Psoas muscle (tissue), 8 donors: ENCODE results near the gene RBM5. TPM values are rescaled to one million over a fixed set of nuclear protein-coding genes. Genes with fewer than 3 reads are reported as not detected.

Source experiments
- ATAC-seq, 4 donors: fragments of 200-7000 bp; cut with Tn5 transposase; one replicate each; pipeline ENCODE4 v1.9.1; 2020; ENCODE audit warnings: moderate library complexity in 3 of 4, mild to moderate bottlenecking in 2 of 4
- DNase-seq, 2 donors: peaks; one replicate each; pipeline ENCODE4 v3.0.0-alpha.2; 2020
- H3K27ac ChIP-seq: fragments of 200-600 bp; one replicate; pipeline ENCODE4 v1.8.0; 2022
- H3K27me3 ChIP-seq, 3 donors: fragments of 200-600 bp in 1 of 3; one replicate each; pipeline versions ENCODE4 v1.6.1 to v1.8.0; 2013 to 2022; ENCODE audit warnings: low read length in 2 of 3, mild to moderate bottlenecking in 2 of 3, moderate library complexity in 1 of 3; ENCODE audit not compliant: insufficient read depth in 3 of 3
- H3K36me3 ChIP-seq, 2 donors: fragments of 200-600 bp in 1 of 2; one replicate each; pipeline versions ENCODE4 v1.6.1 to v1.8.0; 2013 to 2022; ENCODE audit warnings: low read depth in 1 of 2, mild to moderate bottlenecking in 1 of 2, moderate library complexity in 1 of 2; ENCODE audit not compliant: insufficient read depth in 1 of 2
- H3K4me1 ChIP-seq: fragments of 200-600 bp; one replicate; pipeline ENCODE4 v1.8.0; 2022
- H3K4me3 ChIP-seq: fragments of 200-600 bp; one replicate; pipeline ENCODE4 v1.8.0; 2022; ENCODE audit warnings: mild to moderate bottlenecking
- H3K9me3 ChIP-seq: fragments of 200-600 bp; one replicate; pipeline ENCODE4 v1.8.0; 2022
- CTCF ChIP-seq: fragments of 200-600 bp; IDR thresholded peaks from one replicate; pipeline ENCODE4 v1.8.0; 2022; ENCODE audit warnings: antibody characterized with exemption
- WGBS, 3 donors: extraction: QIAGEN DNeasy Blood & Tissue Kit; methylation state at CpG; one replicate each; pipeline versions ENCODE4 v1.1.6 to v1.1.7; 2013; 5-methylcytosine and 5-hydroxymethylcytosine counted together
- intact Hi-C, 2 donors: fragments of 100-400 bp; cut with DNase I; formaldehyde crosslinking; loops; one replicate each; pipeline versions ENCODE4 v1.11.0 to v1.14.2; 2022
- polyA plus RNA-seq, 3 donors: library from polyadenylated mRNA; stranded (reverse); fragments of 200-250 nt; gene quantifications; one replicate each; pipeline ENCODE4 v1.2.3, GENCODE V29; 2013
- total RNA-seq, 4 donors: library from RNA; stranded (reverse); fragmentation: NEBNext Ultra II Directional in 2 of 4; extraction: Animal tissue kit (Norgen Biotek cat#: 25700) in 2 of 4; gene quantifications; one replicate each; pipeline versions ENCODE4 v1.2.1 to v1.2.4, GENCODE V29; 2021 to 2023
- donor health status: healthy with polysubstance abuse.
- donor health status: DM: no; HTN: no; CAD: no; lungs with moderate emphysema.
- donor health status: Bipolar disorder and iron deficiency.
- donor health status: healthy.
- donor health status: DM: yes; HTN: yes; CAD: no.
- donor health status: DM: no; HTN: no; CAD: no.
- donor health status: DM: no; HTN: no; CAD: no.
- donor health status: DM: yes; HTN: yes; CAD: no.

The RBM5 gene
- total and polyA plus RNA-seq, 7 donors: 30.7 to 61.4 (median 35.6) TPM

GRCh38 chr3:50124052-50124799, 35.5 kb downstream of the RBM5 start:
- Histone ChIP-seq H3K36me3 (peaks cover 2 to 23% of the 10 kb centered on the region in 2 donors), H3K4me3 (no peak overlapping the region), H3K27ac (no peak overlapping the region), H3K4me1 (peaks cover 4% of the 10 kb centered on the region), H3K27me3 (no peaks in the 10 kb centered on the region), H3K9me3 (no peaks in the 10 kb centered on the region)
- DNase-seq: no peak
- intact Hi-C loops: loop anchor here (5.0 kb wide), 2 partner anchors 108 to 148 kb away; no protein-coding TSS in a partner anchor
- TF ChIP-seq CTCF: no peak
- 21 to 25% (median 23%) methylated on average over 15 of the region's 15 CpGs for WGBS, 3 donors
- ATAC-seq: no peak

GRCh38 chr3:50124800-50125178, 36.1 kb downstream of the RBM5 start:
- no peak overlapping the region for H3K27ac ChIP-seq
- no peak for TF ChIP-seq CTCF
- DNase-seq (peak in 1 of 2 donors; percentile 45), ATAC-seq (no peak)
- intact Hi-C loops: loop anchor here (5.0 kb wide), 2 partner anchors 108 to 148 kb away; no protein-coding TSS in a partner anchor
- H3K36me3 ChIP-seq: peaks cover 2 to 17% of the 10 kb centered on the region in 2 donors
- 11 to 28% (median 23%) methylated on average over 9 to 12 of the region's 12 CpGs for WGBS, 3 donors
- no peaks in the 10 kb centered on the region for H3K27me3 ChIP-seq
- H3K4me1 ChIP-seq: peaks cover 4% of the 10 kb centered on the region
- H3K9me3 ChIP-seq: no peaks in the 10 kb centered on the region
- H3K4me3 ChIP-seq: no peak overlapping the region

- no peak overlapping the region for H3K27ac ChIP-seq
Measured at GRCh38 chr3:50125541-50126286, 37.0 kb downstream of the RBM5 start.

More at GRCh38 chr3:50125541-50126286, 37.0 kb downstream of the RBM5 start:
- Histone ChIP-seq H3K9me3 (no peaks in the 10 kb centered on the region), H3K4me1 (peaks cover 4% of the 10 kb centered on the region), H3K36me3 (peaks cover 0 to 8% of the 10 kb centered on the region in 2 donors), H3K27me3 (no peaks in the 10 kb centered on the region), H3K4me3 (no peak overlapping the region)
- intact Hi-C loops: no loop called here
- no peak for TF ChIP-seq CTCF
- WGBS, 3 donors: 71 to 86% (median 79%) methylated on average over 8 to 9 of the region's 9 CpGs
- ATAC-seq: no peak
- DNase-seq: peak in 1 of 2 donors; percentile 29
